ENCODE data around the gene MAD2L2.

- no peak for TF ChIP-seq CTCF (IDR thresholded peaks at IDR 0.05)
- TF ChIP-seq SIN3A (IDR thresholded peaks at IDR 0.05; ENCODE audit: borderline replicate concordance, insufficient read depth, low read depth, low read length): no peak
- TF ChIP-seq, protein P1, sequence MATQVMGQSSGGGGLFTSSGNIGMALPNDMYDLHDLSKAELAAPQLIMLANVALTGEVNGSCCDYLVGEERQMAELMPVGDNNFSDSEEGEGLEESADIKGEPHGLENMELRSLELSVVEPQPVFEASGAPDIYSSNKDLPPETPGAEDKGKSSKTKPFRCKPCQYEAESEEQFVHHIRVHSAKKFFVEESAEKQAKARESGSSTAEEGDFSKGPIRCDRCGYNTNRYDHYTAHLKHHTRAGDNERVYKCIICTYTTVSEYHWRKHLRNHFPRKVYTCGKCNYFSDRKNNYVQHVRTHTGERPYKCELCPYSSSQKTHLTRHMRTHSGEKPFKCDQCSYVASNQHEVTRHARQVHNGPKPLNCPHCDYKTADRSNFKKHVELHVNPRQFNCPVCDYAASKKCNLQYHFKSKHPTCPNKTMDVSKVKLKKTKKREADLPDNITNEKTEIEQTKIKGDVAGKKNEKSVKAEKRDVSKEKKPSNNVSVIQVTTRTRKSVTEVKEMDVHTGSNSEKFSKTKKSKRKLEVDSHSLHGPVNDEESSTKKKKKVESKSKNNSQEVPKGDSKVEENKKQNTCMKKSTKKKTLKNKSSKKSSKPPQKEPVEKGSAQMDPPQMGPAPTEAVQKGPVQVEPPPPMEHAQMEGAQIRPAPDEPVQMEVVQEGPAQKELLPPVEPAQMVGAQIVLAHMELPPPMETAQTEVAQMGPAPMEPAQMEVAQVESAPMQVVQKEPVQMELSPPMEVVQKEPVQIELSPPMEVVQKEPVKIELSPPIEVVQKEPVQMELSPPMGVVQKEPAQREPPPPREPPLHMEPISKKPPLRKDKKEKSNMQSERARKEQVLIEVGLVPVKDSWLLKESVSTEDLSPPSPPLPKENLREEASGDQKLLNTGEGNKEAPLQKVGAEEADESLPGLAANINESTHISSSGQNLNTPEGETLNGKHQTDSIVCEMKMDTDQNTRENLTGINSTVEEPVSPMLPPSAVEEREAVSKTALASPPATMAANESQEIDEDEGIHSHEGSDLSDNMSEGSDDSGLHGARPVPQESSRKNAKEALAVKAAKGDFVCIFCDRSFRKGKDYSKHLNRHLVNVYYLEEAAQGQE (IDR thresholded peaks at IDR 0.05; ENCODE audit: insufficient read depth in 1 of 2, low read depth in 2 of 2, low read length in 1 of 2): no peak
These were observed 54.4 kb downstream of the MAD2L2 start for GRCh38 chr1:11626551-11626950.

Measured in Panc1 (cell line).